ENCODE results near the gene AK1. TPM values are rescaled to one million over a fixed set of nuclear protein-coding genes. Genes with fewer than 3 reads are reported as not detected.

AK1 gene
- total and polyA plus RNA-seq, 2 donors (not counting 3 experiments of a cell fraction or from before 2014, with no cell fraction given): 115 to 148 TPM

GRCh38 chr9:127875306-127875966 is 2.0 kb downstream of the AK1 start:
- no peaks in the 10 kb centered on the region for H3K9me1 ChIP-seq (replicated peaks; ENCODE audit: control insufficient read depth, extremely low read depth, insufficient read depth, low read length)
- H3K27me3 ChIP-seq (ENCODE audit: control insufficient read depth in 2 of 2, insufficient read depth in 2 of 2, low read length in 2 of 2): no peaks in the 10 kb centered on the region
- no peak overlapping the region for H3K4me3 ChIP-seq (replicated peaks in 1 of 3; ENCODE audit: insufficient read depth in 1 of 3, low read depth in 1 of 3, low read length in 3 of 3)
- TF ChIP-seq JUN (IDR thresholded peaks at IDR 0.05; ENCODE audit: borderline replicate concordance, insufficient read depth, insufficient read length, low read depth): no peak
- TF ChIP-seq MYC (IDR thresholded peaks at IDR 0.05; ENCODE audit: low read depth, low read length): no peak
- no peak for TF ChIP-seq POLR2AphosphoS5 (IDR thresholded peaks at IDR 0.05; ENCODE audit: insufficient read depth, low read depth, low read length)
- no peak for TF ChIP-seq CTCF (IDR thresholded peaks at IDR 0.05; ENCODE audit: extremely low read depth in 1 of 2, insufficient read depth in 1 of 2, low read depth in 1 of 2, low read length in 2 of 2)
- no peaks in the 10 kb centered on the region for H4K20me1 ChIP-seq (replicated peaks; ENCODE audit: control insufficient read depth, extremely low read depth, insufficient read depth, low read length)
- H3K4me1 ChIP-seq (ENCODE audit: control insufficient read depth, extremely low read depth, insufficient read depth, low read length): peaks cover 14% of the 10 kb centered on the region
- ChIA-PET CTCF (interaction anchor here (1.0 kb wide), 1 partner anchor 20 kb away, joined by 3 read pairs; no protein-coding TSS in a partner anchor), POLR2A (interaction anchor here (1.1 kb wide), 1 partner anchor 42 kb away, joined by 3 read pairs; the partner anchor contains the start of gene ST6GALNAC4)
- intact Hi-C loops (cut with micrococcal nuclease) (no loop called here), dilution Hi-C loops (cut with MboI; ENCODE audit: extremely low pct_ligation_motif_present, low sequenced_read_pairs) (no loop called here)
- no peak overlapping the region for H3K9ac ChIP-seq (replicated peaks; ENCODE audit: extremely low read depth, insufficient read depth, low read length)
- H2AFZ ChIP-seq (ENCODE audit: low read depth, low read length): no peak overlapping the region
- H3K36me3 ChIP-seq (ENCODE audit: control insufficient read depth in 2 of 2, extremely low read depth in 1 of 2, insufficient read depth in 2 of 2, low read length in 2 of 2): peaks cover 0 to 20% of the 10 kb centered on the region in 2 experiments
- H3K27ac ChIP-seq (ENCODE audit: insufficient read depth, low read depth, low read length): no peak overlapping the region
- BruUV-seq (replicated peaks): no TSS peak
- H3K9me3 ChIP-seq (replicated peaks; ENCODE audit: control insufficient read depth, insufficient read depth, low read length): no peaks in the 10 kb centered on the region
- FAIRE-seq (no peak), DNase-seq (ENCODE audit: low read depth, low spot score) (no peak)
- no peak overlapping the region for H3K4me2 ChIP-seq (ENCODE audit: insufficient read depth, low read length)
- peaks cover 18% of the 10 kb centered on the region for H3K79me2 ChIP-seq (ENCODE audit: control insufficient read depth, insufficient read depth, low read length)

Measured in endothelial cell of umbilical vein (primary cell).